ENCODE data around the gene ATP5PF.
"Not testable (repeated sequence)": the region's sequence is repeated elsewhere in the genome, so short reads cannot be mapped to it uniquely, and the experiment has no call there.

The ATP5PF gene

DNA sequence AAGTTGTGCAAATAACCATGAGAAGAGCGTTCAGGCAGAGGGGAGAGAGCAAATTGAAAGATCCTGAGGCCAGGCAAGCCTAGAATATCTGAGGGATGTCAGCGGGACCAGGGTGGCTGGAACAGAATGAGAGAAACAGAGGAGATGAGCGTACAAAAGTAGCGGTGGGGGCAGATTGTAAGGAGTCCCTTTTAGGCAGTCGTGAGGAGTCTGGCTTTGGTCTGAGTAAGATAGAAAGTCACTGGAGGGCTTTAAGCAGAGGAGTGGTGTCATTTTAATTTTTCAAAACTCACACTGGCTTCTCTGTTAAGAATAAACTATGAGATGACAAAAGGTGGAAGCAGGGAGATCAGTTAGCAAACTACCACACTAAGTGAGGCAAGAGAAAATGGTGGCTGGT, 24.2 kb downstream of the ATP5PF start:
- Mint-ChIP-seq H3K4me3 (no peak overlapping the region), H3K9me3 (no peaks in the 10 kb centered on the region), H3K27ac (ENCODE audit: low read depth) (no peak overlapping the region), H3K36me3 (ENCODE audit: insufficient read depth) (no peaks in the 10 kb centered on the region), H3K27me3 (no peaks in the 10 kb centered on the region), H3K4me1 (no peaks in the 10 kb centered on the region)
- DNase-seq (ENCODE audit: low spot score in 2 of 2) (no peak), ATAC-seq (replicated peaks; ENCODE audit: extremely low read depth, poor library complexity, severe bottlenecking) (no peak)

DNA sequence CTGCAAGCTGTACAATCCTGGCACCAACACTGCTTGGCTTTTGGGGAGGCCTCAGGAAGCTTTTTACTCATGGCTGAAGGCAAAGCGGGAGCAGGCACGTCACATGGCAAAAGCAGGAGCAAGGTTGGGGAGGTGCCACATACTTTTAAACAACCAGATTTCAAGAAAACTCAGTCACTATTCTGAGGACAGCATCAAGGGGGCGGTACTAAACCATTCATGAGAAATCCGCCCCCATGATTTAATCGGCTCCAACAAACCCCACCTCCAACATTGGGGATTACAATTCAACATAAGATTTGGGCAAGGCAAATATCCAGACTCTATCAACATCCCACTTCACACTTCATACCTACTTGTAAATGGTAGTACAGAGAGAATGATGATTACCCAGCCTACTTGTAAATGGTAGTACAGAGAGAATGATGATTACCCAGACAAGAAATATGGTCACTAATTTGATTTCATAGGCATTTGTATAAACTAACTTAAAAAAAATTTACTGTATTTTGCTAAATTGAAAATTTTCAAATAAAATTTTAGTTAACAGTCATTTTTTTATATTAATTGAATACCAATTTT, 24.9 kb downstream of the ATP5PF start:
- Mint-ChIP-seq H3K36me3 (ENCODE audit: insufficient read depth) (no peaks in the 10 kb centered on the region), H3K4me3 (no peak overlapping the region), H3K27ac (ENCODE audit: low read depth) (no peak overlapping the region), H3K4me1 (no peaks in the 10 kb centered on the region), H3K27me3 (no peaks in the 10 kb centered on the region), H3K9me3 (no peaks in the 10 kb centered on the region)
- DNase-seq (ENCODE audit: low spot score in 2 of 2), result no peak
- no peak for ATAC-seq (replicated peaks; ENCODE audit: extremely low read depth, poor library complexity, severe bottlenecking)

DNA sequence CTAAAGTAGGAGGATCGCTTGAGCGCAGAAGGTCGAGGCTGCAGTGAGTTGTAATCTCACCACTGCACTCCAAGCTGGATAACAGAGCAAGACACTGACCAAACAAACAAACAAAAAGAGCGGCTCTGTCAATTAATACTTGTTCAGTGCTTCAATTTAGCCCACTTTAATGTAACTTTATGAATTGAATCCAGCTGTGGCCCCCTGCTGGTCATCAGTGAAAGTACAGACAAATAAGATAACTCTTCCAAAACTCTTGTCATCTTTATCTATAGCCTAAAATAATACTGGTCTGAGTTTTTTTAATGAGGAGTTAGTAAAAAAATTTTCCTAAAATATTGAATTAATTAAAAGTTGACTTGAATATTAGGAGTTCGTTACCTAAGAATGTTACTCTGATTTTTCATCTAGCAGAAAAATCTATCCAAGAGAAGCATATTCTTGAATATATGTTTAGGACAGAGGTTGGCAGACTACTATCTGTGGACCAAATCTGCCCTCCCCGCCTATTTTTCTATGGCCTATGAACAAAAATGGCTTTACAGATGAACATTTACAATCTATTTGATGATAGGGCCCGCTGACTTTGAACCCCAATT, 26.1 kb downstream of the ATP5PF start:
- Mint-ChIP-seq H3K4me3 (no peak overlapping the region), H3K27ac (ENCODE audit: low read depth) (no peak overlapping the region), H3K4me1 (no peaks in the 10 kb centered on the region), H3K36me3 (ENCODE audit: insufficient read depth) (no peaks in the 10 kb centered on the region), H3K27me3 (no peaks in the 10 kb centered on the region), H3K9me3 (no peaks in the 10 kb centered on the region)
- ATAC-seq (replicated peaks; ENCODE audit: extremely low read depth, poor library complexity, severe bottlenecking) (peak; percentile 28), DNase-seq (ENCODE audit: low spot score in 2 of 2) (no peak)

DNA sequence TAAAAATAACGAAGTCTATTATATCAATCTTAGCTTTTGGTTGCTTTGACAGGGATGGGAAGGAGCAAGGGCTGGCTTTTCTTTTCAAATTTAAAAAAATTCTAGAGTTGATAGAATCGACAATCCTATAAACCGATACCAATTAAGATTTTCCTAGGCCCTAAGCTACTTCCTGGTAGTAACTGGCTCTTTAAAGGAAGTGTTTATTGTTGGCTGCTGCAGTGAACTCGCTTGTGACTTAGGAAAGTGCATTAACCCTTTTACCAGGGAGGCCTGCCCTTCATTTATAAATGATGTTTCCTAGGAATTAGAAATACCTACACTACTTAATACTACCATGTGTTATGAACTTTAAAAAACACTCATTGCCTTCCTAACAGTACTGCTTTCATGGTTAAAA, 33.2 kb downstream of the ATP5PF start:
- DNase-seq (ENCODE audit: low spot score in 2 of 2) (no peak), ATAC-seq (replicated peaks; ENCODE audit: extremely low read depth, poor library complexity, severe bottlenecking) (no peak)
- Mint-ChIP-seq H3K27ac (ENCODE audit: low read depth) (no peak overlapping the region), H3K4me1 (no peaks in the 10 kb centered on the region), H3K4me3 (no peak overlapping the region), H3K27me3 (no peaks in the 10 kb centered on the region), H3K36me3 (ENCODE audit: insufficient read depth) (no peaks in the 10 kb centered on the region), H3K9me3 (no peaks in the 10 kb centered on the region)

DNA sequence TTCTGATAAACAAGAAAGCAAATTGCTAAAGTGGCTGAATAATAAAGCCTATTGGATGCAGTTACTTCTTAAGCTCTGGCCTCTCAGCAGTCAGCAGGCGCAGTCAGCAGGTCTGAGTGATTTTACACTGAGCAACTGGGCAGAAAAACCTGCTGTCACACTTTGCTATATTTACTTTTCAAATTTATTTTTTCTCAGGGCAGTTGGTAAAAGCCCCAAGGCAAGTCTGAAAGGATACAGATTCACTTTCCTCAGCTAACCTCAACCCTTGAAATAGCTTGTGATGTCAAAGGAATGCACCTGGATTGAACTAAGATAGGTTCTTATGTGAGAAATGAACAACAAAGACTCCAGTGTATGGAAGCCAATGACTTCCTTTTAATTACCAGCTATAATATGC, 34.0 kb downstream of the ATP5PF start:
- no peaks in the 10 kb centered on the region for H3K4me1 Mint-ChIP-seq
- no peak overlapping the region for H3K27ac Mint-ChIP-seq (ENCODE audit: low read depth)
- no peak overlapping the region for H3K4me3 Mint-ChIP-seq
- no peak for ATAC-seq (replicated peaks; ENCODE audit: extremely low read depth, poor library complexity, severe bottlenecking)
- no peaks in the 10 kb centered on the region for H3K9me3 Mint-ChIP-seq
- no peak for DNase-seq (ENCODE audit: low spot score in 2 of 2)
- H3K27me3 Mint-ChIP-seq, result no peaks in the 10 kb centered on the region
- H3K36me3 Mint-ChIP-seq (ENCODE audit: insufficient read depth), result no peaks in the 10 kb centered on the region

DNA sequence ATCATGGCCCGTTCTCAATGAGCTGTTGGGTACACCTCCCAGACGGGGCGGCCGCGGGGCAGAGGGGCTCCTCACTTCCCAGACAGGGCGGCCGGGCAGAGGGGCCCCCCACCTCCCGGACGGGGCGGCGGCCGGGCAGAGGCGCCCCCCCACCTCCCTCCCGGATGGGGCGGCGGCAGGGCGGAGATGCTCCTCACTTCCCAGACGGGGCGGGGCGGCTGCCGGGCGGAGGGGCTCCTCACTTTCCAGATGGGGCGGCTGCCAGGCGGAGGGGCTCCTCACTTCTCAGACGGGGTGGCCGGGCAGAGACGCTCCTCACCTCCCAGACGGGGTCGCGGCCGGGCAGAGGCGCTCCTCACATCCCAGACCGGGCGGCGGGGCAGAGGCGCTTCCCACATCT, 39.2 kb downstream of the ATP5PF start:
- H3K9me3 Mint-ChIP-seq; H3K36me3 Mint-ChIP-seq (ENCODE audit: insufficient read depth): not testable (repeated sequence)

DNA sequence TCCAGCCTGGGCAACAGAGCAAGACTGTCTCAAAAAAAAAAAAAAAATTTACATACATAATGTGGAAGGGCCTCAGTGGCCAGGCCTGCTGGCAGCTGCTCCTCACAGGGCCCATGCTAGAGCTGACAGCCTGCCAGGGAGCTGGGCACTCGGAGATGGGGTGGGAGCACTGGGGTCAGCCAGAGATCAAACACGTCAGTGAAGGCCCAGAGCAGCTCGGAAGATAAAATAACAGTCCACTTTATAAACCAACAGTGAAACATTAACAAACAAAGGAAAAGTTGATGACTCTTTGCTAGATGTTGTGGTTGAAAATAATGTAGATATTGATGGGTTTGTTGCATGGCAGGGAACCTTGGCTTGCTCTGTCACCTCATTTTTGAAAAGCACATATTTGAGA, 42.7 kb downstream of the ATP5PF start:
- Mint-ChIP-seq H3K4me1 (no peaks in the 10 kb centered on the region), H3K36me3 (ENCODE audit: insufficient read depth) (no peaks in the 10 kb centered on the region), H3K4me3 (no peak overlapping the region), H3K9me3 (no peaks in the 10 kb centered on the region), H3K27me3 (peaks cover 9% of the 10 kb centered on the region), H3K27ac (ENCODE audit: low read depth) (no peak overlapping the region)
- ATAC-seq (replicated peaks; ENCODE audit: extremely low read depth, poor library complexity, severe bottlenecking) (no peak), DNase-seq (ENCODE audit: low spot score in 2 of 2) (no peak)

More for the DNA sequence above, 39.2 kb downstream of the ATP5PF start:
- not testable (repeated sequence) for ATAC-seq (replicated peaks; ENCODE audit: extremely low read depth, poor library complexity, severe bottlenecking); H3K4me1 Mint-ChIP-seq; H3K27ac Mint-ChIP-seq (ENCODE audit: low read depth); DNase-seq (ENCODE audit: low spot score in 2 of 2); H3K27me3 Mint-ChIP-seq; H3K4me3 Mint-ChIP-seq

DNA sequence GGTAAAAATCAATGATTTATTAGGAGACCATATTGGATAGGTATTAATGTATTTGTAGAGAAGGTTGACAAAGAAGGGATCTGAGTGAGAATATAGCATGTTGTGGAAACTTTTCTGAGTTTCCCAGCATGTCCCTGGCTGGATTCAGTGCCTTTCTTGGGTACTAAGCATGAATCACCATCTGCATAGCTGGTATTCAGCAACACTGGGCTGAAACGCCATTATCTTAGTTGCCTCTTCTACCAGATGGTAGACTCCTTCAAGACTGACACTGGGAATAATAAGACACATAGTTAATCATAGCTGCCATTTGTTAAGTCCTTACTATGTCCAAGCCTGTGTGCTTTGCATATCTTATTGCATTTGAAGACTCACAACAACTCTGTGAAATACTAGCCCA, 45.5 kb downstream of the ATP5PF start:
- H3K4me3 Mint-ChIP-seq, result no peak overlapping the region
- no peaks in the 10 kb centered on the region for H3K4me1 Mint-ChIP-seq
- H3K9me3 Mint-ChIP-seq, result no peaks in the 10 kb centered on the region
- no peak overlapping the region for H3K27ac Mint-ChIP-seq (ENCODE audit: low read depth)
- no peak for DNase-seq (ENCODE audit: low spot score in 2 of 2)
- H3K27me3 Mint-ChIP-seq, result peaks cover 9% of the 10 kb centered on the region
- ATAC-seq (replicated peaks; ENCODE audit: extremely low read depth, poor library complexity, severe bottlenecking), result no peak
- H3K36me3 Mint-ChIP-seq (ENCODE audit: insufficient read depth), result no peaks in the 10 kb centered on the region

DNA sequence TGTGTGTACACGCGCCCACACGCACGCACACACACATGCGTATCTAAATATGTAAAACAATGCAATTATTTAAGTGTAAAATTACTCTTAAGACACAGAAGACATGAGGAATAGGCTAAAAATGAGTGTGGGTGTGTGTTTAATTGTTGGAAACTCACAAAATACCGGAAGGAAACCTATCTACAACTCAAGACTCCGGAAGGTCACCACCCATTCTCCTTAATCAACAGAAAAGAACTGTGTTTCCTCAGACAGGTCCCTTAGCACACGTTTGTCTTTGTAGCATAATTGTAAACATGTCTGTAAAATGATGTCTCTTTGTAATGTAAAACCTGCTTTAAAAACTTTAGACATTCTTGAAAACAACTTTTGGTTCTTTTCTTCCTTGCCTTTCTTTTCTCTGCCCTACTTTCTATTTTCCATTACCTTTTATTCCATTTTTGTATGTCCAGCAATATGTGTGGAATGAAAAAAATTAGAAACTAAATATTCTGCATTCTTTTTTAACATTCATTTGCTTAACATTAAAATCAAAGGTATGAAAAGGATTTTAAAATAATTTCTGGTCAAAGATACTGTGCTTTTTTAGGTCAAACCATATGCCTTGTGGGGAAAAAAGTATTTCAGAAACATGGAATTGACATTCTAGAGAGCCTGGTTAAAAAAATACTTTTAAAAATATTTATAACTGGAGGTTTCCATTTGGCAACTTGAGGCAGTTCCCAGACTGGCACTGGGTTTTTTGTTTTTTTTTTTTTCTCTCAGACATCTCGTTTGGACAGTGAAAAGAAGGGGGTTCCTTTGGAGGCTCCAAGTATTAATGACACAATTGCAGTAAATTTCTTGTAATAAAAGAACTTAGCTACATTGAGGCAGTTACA, 46.2 kb downstream of the ATP5PF start:
- no peaks in the 10 kb centered on the region for H3K4me1 Mint-ChIP-seq
- H3K9me3 Mint-ChIP-seq, result no peaks in the 10 kb centered on the region
- ATAC-seq (replicated peaks; ENCODE audit: extremely low read depth, poor library complexity, severe bottlenecking) (no peak), DNase-seq (ENCODE audit: low spot score in 2 of 2) (no peak)
- H3K4me3 Mint-ChIP-seq, result no peak overlapping the region
- no peak overlapping the region for H3K27ac Mint-ChIP-seq (ENCODE audit: low read depth)
- H3K36me3 Mint-ChIP-seq (ENCODE audit: insufficient read depth), result no peaks in the 10 kb centered on the region
- H3K27me3 Mint-ChIP-seq, result peaks cover 9% of the 10 kb centered on the region

DNA sequence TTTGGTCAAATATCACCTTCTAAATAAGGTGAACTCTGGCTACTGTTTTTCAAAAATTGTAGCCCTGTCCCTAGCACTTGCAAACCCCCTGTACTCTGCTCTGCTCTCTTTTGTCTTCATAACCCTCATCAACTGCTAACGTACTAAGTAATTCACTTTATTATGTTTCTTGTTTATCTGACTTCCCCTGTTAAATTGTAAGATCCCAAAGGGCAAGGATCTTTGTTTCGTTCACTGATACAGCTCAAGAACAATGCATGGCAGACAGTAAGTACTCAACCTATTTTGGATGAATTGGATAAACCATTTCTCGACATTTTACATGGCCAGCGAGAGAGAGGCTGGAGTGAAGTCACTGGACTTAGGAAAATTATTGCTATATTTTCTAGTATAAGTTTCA, 46.9 kb downstream of the ATP5PF start:
- Mint-ChIP-seq H3K27me3 (peaks cover 9% of the 10 kb centered on the region), H3K36me3 (ENCODE audit: insufficient read depth) (no peaks in the 10 kb centered on the region), H3K4me3 (no peak overlapping the region), H3K27ac (ENCODE audit: low read depth) (no peak overlapping the region), H3K4me1 (no peaks in the 10 kb centered on the region), H3K9me3 (no peaks in the 10 kb centered on the region)
- ATAC-seq (replicated peaks; ENCODE audit: extremely low read depth, poor library complexity, severe bottlenecking) (no peak), DNase-seq (ENCODE audit: low spot score in 2 of 2) (no peak)

DNA sequence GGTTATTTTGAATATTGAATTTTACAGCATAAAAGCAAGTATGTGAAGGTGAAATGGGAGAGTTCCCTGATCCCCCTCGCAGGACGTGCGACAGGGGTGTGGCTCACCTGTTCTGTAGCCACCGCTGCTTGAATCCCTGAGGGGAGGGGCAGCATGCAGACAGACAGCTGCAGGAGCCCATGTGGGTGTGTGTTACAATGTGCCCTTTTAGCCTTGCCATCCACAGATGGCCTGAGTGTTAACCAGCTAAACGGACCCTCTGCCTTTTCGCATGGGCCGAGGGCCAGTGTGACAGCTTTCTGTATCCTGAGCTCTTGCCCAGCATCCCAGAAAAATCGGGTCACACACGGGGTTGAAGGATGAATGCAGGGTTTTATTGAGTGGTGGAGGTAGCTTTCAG, 52.3 kb downstream of the ATP5PF start:
- DNase-seq (ENCODE audit: low spot score in 2 of 2) (no peak), ATAC-seq (replicated peaks; ENCODE audit: extremely low read depth, poor library complexity, severe bottlenecking) (no peak)
- Mint-ChIP-seq H3K36me3 (ENCODE audit: insufficient read depth) (no peaks in the 10 kb centered on the region), H3K9me3 (no peaks in the 10 kb centered on the region), H3K4me1 (no peaks in the 10 kb centered on the region), H3K4me3 (no peak overlapping the region), H3K27me3 (peaks cover 7% of the 10 kb centered on the region), H3K27ac (ENCODE audit: low read depth) (no peak overlapping the region)

DNA sequence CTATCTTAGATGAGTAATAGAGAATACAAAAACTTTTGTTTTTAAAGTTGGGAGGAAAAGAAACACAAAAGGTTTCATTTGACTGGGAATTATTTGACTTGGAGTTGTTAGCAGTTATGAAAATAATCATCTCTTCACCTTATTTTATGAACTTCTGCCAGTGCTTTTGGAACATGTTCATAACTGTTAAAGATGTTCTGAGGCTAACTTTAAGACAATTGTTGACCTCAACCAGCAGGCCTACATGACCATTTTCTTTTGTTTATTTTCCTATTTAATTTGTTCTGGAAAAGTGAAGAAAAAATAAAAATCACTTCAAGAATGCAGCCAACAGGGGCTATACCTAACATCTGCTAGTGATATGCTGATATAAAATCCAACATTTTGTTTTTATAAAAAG, 58.3 kb downstream of the ATP5PF start:
- ATAC-seq (replicated peaks; ENCODE audit: extremely low read depth, poor library complexity, severe bottlenecking) (no peak), DNase-seq (ENCODE audit: low spot score in 2 of 2) (no peak)
- Mint-ChIP-seq H3K27ac (ENCODE audit: low read depth) (no peak overlapping the region), H3K4me3 (no peak overlapping the region), H3K27me3 (peaks cover 19% of the 10 kb centered on the region), H3K4me1 (no peaks in the 10 kb centered on the region), H3K9me3 (no peaks in the 10 kb centered on the region), H3K36me3 (ENCODE audit: insufficient read depth) (no peaks in the 10 kb centered on the region)
